NB4 (cell line): ENCODE measurements around the gene MACROD2.

Experiments
- MYC ChIP-seq: IDR thresholded peaks from 2 replicates; pipeline ENCODE4 v1.6.1; 2011; ENCODE audit warnings: low read depth, low read length
- POLR2A ChIP-seq: IDR thresholded peaks from 2 replicates; pipeline ENCODE4 v1.6.1; 2011; ENCODE audit warnings: mild to moderate bottlenecking; ENCODE audit not compliant: insufficient read length; ENCODE audit errors: extremely low read depth
- TF ChIP-seq, protein P1 (sequence below): IDR thresholded peaks from one replicate; pipeline ENCODE4 v1.5.1; 2012; ENCODE audit warnings: low read depth, low read length
- TF ChIP-seq, protein P2 (sequence below): IDR thresholded peaks from 2 replicates; pipeline ENCODE4 v1.6.1; 2011; ENCODE audit warnings: low read depth, low read length

DNA sequence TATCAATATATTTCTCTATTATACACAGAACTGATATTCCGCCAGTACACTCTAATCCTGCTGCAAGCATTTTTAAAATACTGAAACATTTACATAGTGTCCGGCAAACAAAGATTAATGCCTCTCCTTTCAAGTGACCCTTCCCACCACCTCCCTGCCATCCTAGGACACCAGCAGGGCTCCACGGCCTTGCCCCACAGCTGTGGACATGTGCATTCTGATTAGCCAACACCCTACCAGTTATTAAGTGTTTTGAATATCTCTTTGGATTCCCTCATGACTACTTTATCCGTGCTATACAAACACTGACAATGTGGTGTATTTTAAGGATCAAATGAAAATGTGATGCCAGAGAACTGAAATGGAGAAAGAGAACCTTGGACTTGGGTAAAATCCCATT is 1962.8 kb downstream of the MACROD2 start:
- TF ChIP-seq, protein P1, sequence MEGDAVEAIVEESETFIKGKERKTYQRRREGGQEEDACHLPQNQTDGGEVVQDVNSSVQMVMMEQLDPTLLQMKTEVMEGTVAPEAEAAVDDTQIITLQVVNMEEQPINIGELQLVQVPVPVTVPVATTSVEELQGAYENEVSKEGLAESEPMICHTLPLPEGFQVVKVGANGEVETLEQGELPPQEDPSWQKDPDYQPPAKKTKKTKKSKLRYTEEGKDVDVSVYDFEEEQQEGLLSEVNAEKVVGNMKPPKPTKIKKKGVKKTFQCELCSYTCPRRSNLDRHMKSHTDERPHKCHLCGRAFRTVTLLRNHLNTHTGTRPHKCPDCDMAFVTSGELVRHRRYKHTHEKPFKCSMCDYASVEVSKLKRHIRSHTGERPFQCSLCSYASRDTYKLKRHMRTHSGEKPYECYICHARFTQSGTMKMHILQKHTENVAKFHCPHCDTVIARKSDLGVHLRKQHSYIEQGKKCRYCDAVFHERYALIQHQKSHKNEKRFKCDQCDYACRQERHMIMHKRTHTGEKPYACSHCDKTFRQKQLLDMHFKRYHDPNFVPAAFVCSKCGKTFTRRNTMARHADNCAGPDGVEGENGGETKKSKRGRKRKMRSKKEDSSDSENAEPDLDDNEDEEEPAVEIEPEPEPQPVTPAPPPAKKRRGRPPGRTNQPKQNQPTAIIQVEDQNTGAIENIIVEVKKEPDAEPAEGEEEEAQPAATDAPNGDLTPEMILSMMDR, result no peak
- TF ChIP-seq POLR2A, result no peak
- TF ChIP-seq, protein P2, sequence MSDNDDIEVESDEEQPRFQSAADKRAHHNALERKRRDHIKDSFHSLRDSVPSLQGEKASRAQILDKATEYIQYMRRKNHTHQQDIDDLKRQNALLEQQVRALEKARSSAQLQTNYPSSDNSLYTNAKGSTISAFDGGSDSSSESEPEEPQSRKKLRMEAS, result no peak
- TF ChIP-seq MYC, result no peak
